Gastrocnemius medialis (tissue), 4 donors: ENCODE measurements around the gene FNBP1L.

Source experiments
- POLR2A ChIP-seq, 2 donors: fragments of 450-650 bp; IDR thresholded peaks; one replicate each; pipeline ENCODE4 v1.6.1; 2017; ENCODE audit warnings: antibody characterized with exemption in 2 of 2, mild to moderate bottlenecking in 2 of 2, moderate library complexity in 2 of 2
- TF ChIP-seq, protein P1 (sequence below), 5 experiments: fragments of 450-650 bp in 3 of 5; fragments of 200-600 bp in 2 of 5; sonication (generic) in 2 of 5; IDR thresholded peaks in 4 of 5; conservative IDR thresholded peaks in 1 of 5; 1 replicate in 4 of 5; 2 replicates in 1 of 5; pipeline ENCODE4 v1.5.1; 2016 to 2019; ENCODE audit warnings: antibody characterized with exemption in 5 of 5, mild to moderate bottlenecking in 3 of 5, moderate library complexity in 3 of 5

DNA sequence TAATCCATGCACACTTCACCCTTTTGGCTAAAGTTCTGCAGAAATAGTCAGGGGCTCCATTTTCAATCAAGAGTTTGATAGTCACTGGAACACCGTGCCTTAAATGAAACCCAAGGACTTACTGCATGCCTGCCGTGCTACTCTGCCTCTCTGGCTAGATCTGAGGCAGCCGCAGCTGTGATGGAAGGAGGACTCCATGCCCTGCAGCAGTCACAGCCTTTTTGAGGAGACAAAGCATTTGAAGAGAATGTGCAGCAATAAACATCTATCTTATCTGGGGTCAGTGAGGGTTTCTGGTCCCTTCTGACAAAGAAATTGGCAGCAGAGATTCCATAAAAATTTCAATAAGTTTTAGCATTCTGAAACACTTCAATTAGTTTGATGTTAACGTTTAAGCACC lies 155.7 kb downstream of the FNBP1L start:
- TF ChIP-seq, protein P1, sequence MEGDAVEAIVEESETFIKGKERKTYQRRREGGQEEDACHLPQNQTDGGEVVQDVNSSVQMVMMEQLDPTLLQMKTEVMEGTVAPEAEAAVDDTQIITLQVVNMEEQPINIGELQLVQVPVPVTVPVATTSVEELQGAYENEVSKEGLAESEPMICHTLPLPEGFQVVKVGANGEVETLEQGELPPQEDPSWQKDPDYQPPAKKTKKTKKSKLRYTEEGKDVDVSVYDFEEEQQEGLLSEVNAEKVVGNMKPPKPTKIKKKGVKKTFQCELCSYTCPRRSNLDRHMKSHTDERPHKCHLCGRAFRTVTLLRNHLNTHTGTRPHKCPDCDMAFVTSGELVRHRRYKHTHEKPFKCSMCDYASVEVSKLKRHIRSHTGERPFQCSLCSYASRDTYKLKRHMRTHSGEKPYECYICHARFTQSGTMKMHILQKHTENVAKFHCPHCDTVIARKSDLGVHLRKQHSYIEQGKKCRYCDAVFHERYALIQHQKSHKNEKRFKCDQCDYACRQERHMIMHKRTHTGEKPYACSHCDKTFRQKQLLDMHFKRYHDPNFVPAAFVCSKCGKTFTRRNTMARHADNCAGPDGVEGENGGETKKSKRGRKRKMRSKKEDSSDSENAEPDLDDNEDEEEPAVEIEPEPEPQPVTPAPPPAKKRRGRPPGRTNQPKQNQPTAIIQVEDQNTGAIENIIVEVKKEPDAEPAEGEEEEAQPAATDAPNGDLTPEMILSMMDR (IDR thresholded peaks at IDR 0.05 in 4 of 5, conservative IDR thresholded peaks at IDR 0.05 in 1 of 5): no peak
- TF ChIP-seq POLR2A (IDR thresholded peaks at IDR 0.05): no peak
